Type B pancreatic cell (in vitro differentiated cells): ENCODE data around the gene CD79A. TPM values are rescaled to one million over a fixed set of nuclear protein-coding genes. Genes with fewer than 3 reads are reported as not detected.

Experiments
- DNase-seq: peaks from one replicate; pipeline ENCODE4 v3.0.0; 2021; ENCODE audit warnings: mixed read lengths; ENCODE audit not compliant: unreplicated experiment; ENCODE audit errors: extremely low spot score
- H3K27ac Mint-ChIP-seq: 2 replicates; pipeline ENCODE4 v1.8.0; 2021; ENCODE audit warnings: mild to moderate bottlenecking, mixed read lengths
- H3K27me3 Mint-ChIP-seq: 2 replicates; pipeline ENCODE4 v1.8.0; 2021; ENCODE audit warnings: mixed read lengths
- H3K36me3 Mint-ChIP-seq: 2 replicates; pipeline ENCODE4 v1.8.0; 2021; ENCODE audit warnings: mixed read lengths
- H3K4me1 Mint-ChIP-seq: one replicate; pipeline ENCODE4 v1.8.0; 2021; ENCODE audit warnings: mixed read lengths; ENCODE audit not compliant: unreplicated experiment
- H3K4me3 Mint-ChIP-seq: 2 replicates; pipeline ENCODE4 v1.8.0; 2021; ENCODE audit warnings: mild to moderate bottlenecking, mixed read lengths
- H3K9me3 Mint-ChIP-seq: 2 replicates; pipeline ENCODE4 v1.8.0; 2021; ENCODE audit warnings: mixed read lengths
- total RNA-seq: library from RNA; stranded (reverse); gene quantifications from 2 replicates; pipeline ENCODE4 v1.2.1, GENCODE V29; 2021; ENCODE audit warnings: low replicate concordance
- TF ChIP-seq, protein P1 (sequence below): fragments of 200-600 bp; sonication (generic); conservative IDR thresholded peaks from 2 replicates; pipeline ENCODE4 v1.5.0; 2021; ENCODE audit warnings: antibody characterized with exemption, mild to moderate bottlenecking

CD79A gene
- total RNA-seq, 1 donor from 2014 or later: 0.48 TPM

DNA sequence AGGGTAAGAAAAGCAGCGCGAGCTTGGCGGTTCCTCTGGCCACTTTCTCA is 32.3 kb upstream of the CD79A start, which contains the start of gene DMRTC2:
TSS of gene DMRTC2 (plus strand) at position 42 of the 50 bp plus-strand sequence. CDS start 2,387 bp downstream, outside the sequence.
- TF ChIP-seq, protein P1, sequence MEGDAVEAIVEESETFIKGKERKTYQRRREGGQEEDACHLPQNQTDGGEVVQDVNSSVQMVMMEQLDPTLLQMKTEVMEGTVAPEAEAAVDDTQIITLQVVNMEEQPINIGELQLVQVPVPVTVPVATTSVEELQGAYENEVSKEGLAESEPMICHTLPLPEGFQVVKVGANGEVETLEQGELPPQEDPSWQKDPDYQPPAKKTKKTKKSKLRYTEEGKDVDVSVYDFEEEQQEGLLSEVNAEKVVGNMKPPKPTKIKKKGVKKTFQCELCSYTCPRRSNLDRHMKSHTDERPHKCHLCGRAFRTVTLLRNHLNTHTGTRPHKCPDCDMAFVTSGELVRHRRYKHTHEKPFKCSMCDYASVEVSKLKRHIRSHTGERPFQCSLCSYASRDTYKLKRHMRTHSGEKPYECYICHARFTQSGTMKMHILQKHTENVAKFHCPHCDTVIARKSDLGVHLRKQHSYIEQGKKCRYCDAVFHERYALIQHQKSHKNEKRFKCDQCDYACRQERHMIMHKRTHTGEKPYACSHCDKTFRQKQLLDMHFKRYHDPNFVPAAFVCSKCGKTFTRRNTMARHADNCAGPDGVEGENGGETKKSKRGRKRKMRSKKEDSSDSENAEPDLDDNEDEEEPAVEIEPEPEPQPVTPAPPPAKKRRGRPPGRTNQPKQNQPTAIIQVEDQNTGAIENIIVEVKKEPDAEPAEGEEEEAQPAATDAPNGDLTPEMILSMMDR: no peak
- DNase-seq: no peak
- Mint-ChIP-seq H3K4me1 (no peaks in the 10 kb centered on the region), H3K27ac (no peak within 1 kb of the TSS), H3K27me3 (peaks cover 30% of the 10 kb centered on the region), H3K4me3 (no peak within 1 kb of the TSS), H3K9me3 (peaks cover 4% of the 10 kb centered on the region), H3K36me3 (no peaks in the 10 kb centered on the region)

DNA sequence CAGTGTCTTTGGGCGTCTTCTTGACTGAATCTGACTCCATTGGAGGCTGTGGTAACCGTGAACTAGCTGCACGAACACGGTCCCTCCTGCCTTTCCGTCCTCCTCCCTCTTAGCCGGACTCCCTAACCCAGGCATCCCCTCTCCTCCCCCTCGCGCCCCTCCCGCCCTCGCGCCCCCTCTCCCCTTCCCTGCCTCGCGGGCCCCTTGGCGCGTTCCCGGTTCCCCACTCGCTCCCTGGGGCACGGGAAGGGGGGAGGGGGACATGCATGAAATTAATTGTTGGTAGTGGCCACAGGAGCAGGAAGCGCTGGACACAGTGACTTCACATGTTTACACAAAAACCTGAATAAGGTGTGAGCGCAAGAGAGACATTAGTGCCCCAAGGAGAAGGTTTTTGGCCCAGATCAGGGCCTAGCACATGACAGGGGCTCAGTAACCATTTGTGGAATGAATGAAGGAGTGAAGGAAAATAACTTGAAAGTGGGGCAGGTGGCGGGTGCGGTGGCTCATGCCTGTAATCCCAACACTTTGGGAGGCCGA is 32.0 kb upstream of the CD79A start:
- Mint-ChIP-seq H3K27ac (no peak overlapping the region), H3K27me3 (peaks cover 31% of the 10 kb centered on the region), H3K4me3 (no peak overlapping the region), H3K9me3 (peaks cover 4% of the 10 kb centered on the region), H3K4me1 (no peaks in the 10 kb centered on the region), H3K36me3 (no peaks in the 10 kb centered on the region)
- DNase-seq: no peak
- TF ChIP-seq, protein P1: no peak

DNA sequence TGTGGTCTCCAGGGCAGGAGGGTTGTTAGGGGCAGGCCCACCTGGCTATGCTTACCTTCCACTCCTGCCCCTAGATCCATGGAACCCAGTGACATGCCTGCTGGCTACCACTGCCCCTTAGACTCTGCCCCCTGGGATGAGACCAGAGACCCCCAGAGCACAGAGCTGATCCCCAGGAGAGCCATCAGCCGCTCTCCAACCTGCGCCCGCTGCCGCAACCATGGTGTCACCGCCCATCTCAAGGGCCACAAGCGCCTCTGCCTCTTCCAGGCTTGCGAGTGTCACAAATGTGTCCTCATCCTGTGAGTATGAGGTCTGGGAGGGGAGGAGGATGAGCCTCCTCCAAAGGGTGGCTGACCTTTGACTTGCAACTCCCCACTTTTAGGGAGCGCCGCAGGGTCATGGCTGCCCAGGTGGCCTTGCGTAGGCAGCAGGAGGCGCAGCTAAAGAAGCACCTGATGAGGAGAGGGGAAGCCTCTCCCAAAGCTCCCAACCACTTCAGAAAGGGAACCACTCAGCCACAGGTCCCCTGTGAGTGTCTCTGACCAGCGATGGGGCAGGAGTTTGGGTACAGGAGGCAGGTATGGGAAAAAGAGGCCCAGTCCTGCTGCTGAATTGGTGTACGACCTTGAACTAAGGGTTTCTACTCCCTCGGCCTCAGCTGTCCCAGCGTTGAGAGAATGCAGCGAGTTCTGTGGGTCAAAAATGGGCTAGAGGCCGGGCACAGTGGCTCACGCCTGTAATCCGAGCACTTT is 29.6 kb upstream of the CD79A start:
- H3K4me3 Mint-ChIP-seq: no peak overlapping the region
- H3K36me3 Mint-ChIP-seq: no peaks in the 10 kb centered on the region
- no peak for DNase-seq
- H3K27ac Mint-ChIP-seq: no peak overlapping the region
- H3K27me3 Mint-ChIP-seq: peaks cover 53% of the 10 kb centered on the region
- peaks cover 4% of the 10 kb centered on the region for H3K9me3 Mint-ChIP-seq
- TF ChIP-seq, protein P1: no peak
- no peaks in the 10 kb centered on the region for H3K4me1 Mint-ChIP-seq

DNA sequence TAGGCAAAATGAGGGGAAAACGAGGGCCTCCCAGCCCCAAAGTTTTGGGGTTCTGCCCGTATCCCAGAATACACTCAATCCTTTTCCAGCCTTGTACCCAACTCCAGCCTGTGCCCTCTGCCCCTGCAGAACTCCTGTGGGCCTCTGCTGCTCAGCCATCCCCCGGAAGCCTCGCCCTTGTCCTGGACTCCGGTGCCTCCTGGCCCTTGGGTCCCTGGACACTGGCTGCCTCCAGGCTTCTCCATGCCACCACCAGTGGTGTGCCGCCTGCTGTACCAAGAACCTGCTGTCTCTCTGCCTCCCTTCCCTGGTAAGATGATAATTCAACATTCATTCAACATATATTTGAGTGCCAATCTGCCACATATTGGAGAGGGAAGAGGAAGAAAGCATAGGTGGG is 28.4 kb upstream of the CD79A start:
- no peak for DNase-seq
- H3K27me3 Mint-ChIP-seq: peaks cover 57% of the 10 kb centered on the region
- H3K27ac Mint-ChIP-seq: no peak overlapping the region
- H3K4me3 Mint-ChIP-seq: no peak overlapping the region
- H3K4me1 Mint-ChIP-seq: no peaks in the 10 kb centered on the region
- H3K9me3 Mint-ChIP-seq: peaks cover 4% of the 10 kb centered on the region
- TF ChIP-seq, protein P1: no peak
- no peaks in the 10 kb centered on the region for H3K36me3 Mint-ChIP-seq

DNA sequence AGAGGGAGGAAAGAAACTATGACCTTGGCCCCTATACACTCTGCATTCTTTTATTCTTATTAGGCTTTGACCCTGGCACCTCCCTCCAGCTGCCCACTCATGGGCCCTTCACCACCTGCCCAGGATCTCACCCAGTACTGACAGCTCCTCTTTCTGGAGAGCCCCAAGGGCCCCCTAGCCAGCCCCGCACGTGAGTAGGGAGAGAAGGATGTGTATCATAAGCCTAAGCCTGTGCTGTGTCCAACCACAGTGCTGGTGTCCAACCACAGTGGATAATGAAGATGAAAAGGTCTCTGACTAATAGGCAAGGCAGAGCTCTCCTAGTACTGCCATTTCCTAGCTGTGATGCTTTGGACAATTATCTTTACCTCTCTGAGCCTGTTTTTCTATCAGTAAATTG is 28.0 kb upstream of the CD79A start:
- DNase-seq: no peak
- Mint-ChIP-seq H3K4me3 (no peak overlapping the region), H3K27me3 (peaks cover 58% of the 10 kb centered on the region), H3K4me1 (no peaks in the 10 kb centered on the region), H3K36me3 (no peaks in the 10 kb centered on the region), H3K9me3 (peaks cover 4% of the 10 kb centered on the region), H3K27ac (no peak overlapping the region)
- TF ChIP-seq, protein P1: no peak

DNA sequence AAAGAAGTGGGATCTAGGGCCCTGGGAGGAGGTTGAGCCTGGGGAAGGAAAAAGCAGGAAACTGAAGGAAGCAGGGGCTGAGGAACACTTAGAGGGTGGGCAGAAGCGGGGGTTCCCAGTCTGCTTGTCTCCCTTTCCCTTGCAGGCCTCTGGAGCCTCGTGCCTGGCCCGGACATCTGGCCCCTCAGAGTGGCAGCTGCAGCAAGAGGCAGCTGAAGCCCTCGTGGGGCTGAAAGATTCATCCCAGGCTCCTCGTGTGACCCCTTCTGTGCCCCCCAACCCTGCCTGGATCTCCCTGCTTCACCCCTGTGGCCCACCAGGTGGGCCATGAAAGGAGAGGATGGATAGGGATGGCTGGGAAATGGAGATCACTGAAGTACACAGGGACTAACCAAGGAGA is 26.7 kb upstream of the CD79A start:
- H3K27ac Mint-ChIP-seq: no peak overlapping the region
- H3K4me1 Mint-ChIP-seq: no peaks in the 10 kb centered on the region
- H3K27me3 Mint-ChIP-seq: peaks cover 70% of the 10 kb centered on the region

More for the DNA sequence above, 26.7 kb upstream of the CD79A start:
- DNase-seq: no peak
- peaks cover 4% of the 10 kb centered on the region for H3K9me3 Mint-ChIP-seq
- H3K36me3 Mint-ChIP-seq: no peaks in the 10 kb centered on the region
- H3K4me3 Mint-ChIP-seq: no peak overlapping the region
- TF ChIP-seq, protein P1: no peak
